ENCODE results near the gene PLD1. TPM values are rescaled to one million over a fixed set of nuclear protein-coding genes. Genes with fewer than 3 reads are reported as not detected.

Gene PLD1
- total RNA-seq, 1 experiment from 2014 or later: 32.5 TPM

DNA sequence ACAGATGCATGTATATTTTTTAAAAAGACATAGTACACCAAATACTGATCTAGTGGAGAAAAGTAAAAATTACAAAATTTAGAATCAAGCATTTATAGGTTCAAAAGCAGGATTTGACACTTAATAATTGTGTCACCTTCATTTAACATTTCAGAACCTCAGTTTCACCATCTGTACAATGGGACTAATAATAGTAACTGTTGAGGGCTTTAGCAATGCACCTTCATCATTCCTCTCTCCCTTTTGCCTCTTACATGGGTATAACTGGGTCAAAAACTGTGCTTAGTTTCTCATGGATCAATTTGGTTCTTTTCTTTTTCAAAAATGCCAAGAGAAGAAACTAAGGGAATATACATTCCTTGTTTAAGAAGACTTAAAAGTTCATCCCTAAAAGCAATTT, 27.4 kb upstream of the PLD1 start:
- H3K36me3 ChIP-seq (ENCODE audit: low read depth): no peaks in the 10 kb centered on the region
- H2AFZ ChIP-seq: no peak overlapping the region
- peaks cover 10% of the 10 kb centered on the region for H3K4me1 ChIP-seq (replicated peaks; ENCODE audit: insufficient read depth)
- BruUV-seq (replicated peaks): no TSS peak
- no peak for TF ChIP-seq EZH2 (IDR thresholded peaks at IDR 0.05; ENCODE audit: low read depth)
- TF ChIP-seq, protein P1, sequence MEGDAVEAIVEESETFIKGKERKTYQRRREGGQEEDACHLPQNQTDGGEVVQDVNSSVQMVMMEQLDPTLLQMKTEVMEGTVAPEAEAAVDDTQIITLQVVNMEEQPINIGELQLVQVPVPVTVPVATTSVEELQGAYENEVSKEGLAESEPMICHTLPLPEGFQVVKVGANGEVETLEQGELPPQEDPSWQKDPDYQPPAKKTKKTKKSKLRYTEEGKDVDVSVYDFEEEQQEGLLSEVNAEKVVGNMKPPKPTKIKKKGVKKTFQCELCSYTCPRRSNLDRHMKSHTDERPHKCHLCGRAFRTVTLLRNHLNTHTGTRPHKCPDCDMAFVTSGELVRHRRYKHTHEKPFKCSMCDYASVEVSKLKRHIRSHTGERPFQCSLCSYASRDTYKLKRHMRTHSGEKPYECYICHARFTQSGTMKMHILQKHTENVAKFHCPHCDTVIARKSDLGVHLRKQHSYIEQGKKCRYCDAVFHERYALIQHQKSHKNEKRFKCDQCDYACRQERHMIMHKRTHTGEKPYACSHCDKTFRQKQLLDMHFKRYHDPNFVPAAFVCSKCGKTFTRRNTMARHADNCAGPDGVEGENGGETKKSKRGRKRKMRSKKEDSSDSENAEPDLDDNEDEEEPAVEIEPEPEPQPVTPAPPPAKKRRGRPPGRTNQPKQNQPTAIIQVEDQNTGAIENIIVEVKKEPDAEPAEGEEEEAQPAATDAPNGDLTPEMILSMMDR (conservative IDR thresholded peaks at IDR 0.05): no peak
- ChIA-PET CTCF (no interaction called here), POLR2A (ENCODE audit: unreplicated experiment) (no interaction called here)
- H3K4me3 ChIP-seq: no peak overlapping the region
- no peaks in the 10 kb centered on the region for H3K27me3 ChIP-seq (ENCODE audit: insufficient read depth, low read depth)
- no peaks in the 10 kb centered on the region for H4K20me1 ChIP-seq (ENCODE audit: insufficient read depth)
- intact Hi-C loops (cut with micrococcal nuclease; ENCODE audit: unreplicated experiment): loop anchor here (10.0 kb wide), 1 partner anchor 827 kb away; no protein-coding TSS in a partner anchor
- no peak for DNase-seq
- H3F3A ChIP-seq (ENCODE audit: insufficient read depth, low read depth): peaks cover 4% of the 10 kb centered on the region; the same call in 1 of the 2 replicates
- no peaks in the 10 kb centered on the region for H3K79me2 ChIP-seq (ENCODE audit: low read depth)
- no peaks in the 10 kb centered on the region for H3K9me2 ChIP-seq (ENCODE audit: insufficient read depth)
- H3K9me3 ChIP-seq (ENCODE audit: insufficient read depth, low read depth): peaks cover 4% of the 10 kb centered on the region; the same call in 1 of the 2 replicates
- H3K4me2 ChIP-seq: no peak overlapping the region
- H3K27ac ChIP-seq: no peak overlapping the region

DNA sequence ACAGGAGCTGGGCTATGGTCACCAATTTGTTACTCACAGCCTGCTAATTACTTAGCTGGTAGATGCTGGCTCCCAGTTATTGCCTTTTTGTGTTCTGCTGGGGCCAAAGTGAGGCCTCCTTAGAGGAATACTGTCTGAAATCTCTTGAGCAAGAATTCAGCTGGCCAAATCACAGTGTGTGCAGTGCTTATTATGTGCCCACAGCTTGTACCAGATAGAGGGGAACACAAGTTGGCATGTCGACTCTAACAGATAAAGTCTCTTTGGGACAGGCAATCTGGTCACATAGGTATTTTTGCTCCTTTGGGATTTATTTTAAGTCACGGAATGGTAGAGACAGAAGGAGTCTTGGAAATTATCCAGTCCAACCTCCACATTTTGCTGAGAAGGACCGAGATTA, 26.6 kb upstream of the PLD1 start:
- Histone ChIP-seq H3K27me3 (ENCODE audit: insufficient read depth, low read depth) (no peaks in the 10 kb centered on the region), H3K36me3 (ENCODE audit: low read depth) (no peaks in the 10 kb centered on the region), H3F3A (ENCODE audit: insufficient read depth, low read depth) (peaks cover 4% of the 10 kb centered on the region; the same call in 1 of the 2 replicates), H3K4me2 (no peak overlapping the region), H3K9me3 (ENCODE audit: insufficient read depth, low read depth) (no peaks in the 10 kb centered on the region; the same call in 1 of the 2 replicates), H2AFZ (no peak overlapping the region), H3K79me2 (ENCODE audit: low read depth) (no peaks in the 10 kb centered on the region), H4K20me1 (ENCODE audit: insufficient read depth) (no peaks in the 10 kb centered on the region), H3K27ac (no peak overlapping the region), H3K4me1 (replicated peaks; ENCODE audit: insufficient read depth) (peaks cover 10% of the 10 kb centered on the region), H3K9me2 (ENCODE audit: insufficient read depth) (no peaks in the 10 kb centered on the region), H3K4me3 (no peak overlapping the region)
- BruUV-seq (replicated peaks): no TSS peak
- ChIA-PET CTCF (no interaction called here), POLR2A (ENCODE audit: unreplicated experiment) (no interaction called here)
- DNase-seq: no peak
- intact Hi-C loops (cut with micrococcal nuclease; ENCODE audit: unreplicated experiment): loop anchor here (10.0 kb wide), 1 partner anchor 828 kb away; no protein-coding TSS in a partner anchor
- TF ChIP-seq EZH2 (IDR thresholded peaks at IDR 0.05; ENCODE audit: low read depth): no peak
- TF ChIP-seq, protein P1 (conservative IDR thresholded peaks at IDR 0.05): no peak

DNA sequence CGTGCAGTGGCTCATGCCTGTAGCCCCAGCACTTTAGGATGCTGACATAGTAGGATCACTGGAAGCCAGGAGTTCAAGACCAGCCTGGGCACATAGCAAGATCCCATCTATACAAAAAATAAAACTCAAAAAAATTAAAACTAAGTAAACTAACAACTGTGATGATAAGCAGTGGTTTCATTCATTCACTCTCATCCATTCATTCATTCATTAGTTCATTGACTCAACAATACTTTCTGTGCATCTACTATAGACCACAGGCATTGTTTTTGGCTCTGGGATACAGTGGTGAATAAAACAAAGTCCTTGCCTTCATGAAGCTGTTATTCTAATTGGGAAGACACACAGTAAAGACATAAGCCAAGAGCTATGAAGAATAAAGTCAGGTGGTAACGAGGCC, 25.3 kb upstream of the PLD1 start:
- no peaks in the 10 kb centered on the region for H3K9me3 ChIP-seq (ENCODE audit: insufficient read depth, low read depth)
- no TSS peak for BruUV-seq (replicated peaks)
- POLR2A ChIA-PET (ENCODE audit: unreplicated experiment): no interaction called here
- CTCF ChIA-PET: interaction anchor here (0.6 kb wide), 1 partner anchor 113 kb away, joined by 9 read pairs; no protein-coding TSS in a partner anchor
- no peaks in the 10 kb centered on the region for H4K20me1 ChIP-seq (ENCODE audit: insufficient read depth)
- no peak overlapping the region for H3K27ac ChIP-seq
- H3F3A ChIP-seq (ENCODE audit: insufficient read depth, low read depth): peaks cover 4% of the 10 kb centered on the region; the same call in 1 of the 2 replicates
- intact Hi-C loops (cut with micrococcal nuclease; ENCODE audit: unreplicated experiment): loop anchor here (10.0 kb wide), 1 partner anchor 829 kb away; no protein-coding TSS in a partner anchor
- H3K27me3 ChIP-seq (ENCODE audit: insufficient read depth, low read depth): no peaks in the 10 kb centered on the region
- H2AFZ ChIP-seq: no peak overlapping the region
- peaks cover 10% of the 10 kb centered on the region for H3K4me1 ChIP-seq (replicated peaks; ENCODE audit: insufficient read depth)
- no peaks in the 10 kb centered on the region for H3K9me2 ChIP-seq (ENCODE audit: insufficient read depth)
- no peak for DNase-seq
- no peaks in the 10 kb centered on the region for H3K79me2 ChIP-seq (ENCODE audit: low read depth)
- H3K36me3 ChIP-seq (ENCODE audit: low read depth): no peaks in the 10 kb centered on the region
- no peak overlapping the region for H3K4me3 ChIP-seq
- TF ChIP-seq, protein P1 (conservative IDR thresholded peaks at IDR 0.05): no peak
- no peak for TF ChIP-seq EZH2 (IDR thresholded peaks at IDR 0.05; ENCODE audit: low read depth)
- no peak overlapping the region for H3K4me2 ChIP-seq

Measured in PC-9 (cell line).